Measurements from ENCODE around the gene ZNF284. TPM values are rescaled to one million over a fixed set of nuclear protein-coding genes. Genes with fewer than 3 reads are reported as not detected.
"Not testable (repeated sequence)": the region's sequence is repeated elsewhere in the genome, so short reads cannot be mapped to it uniquely, and the experiment has no call there.

ZNF284 gene
- total RNA-seq, 1 donor = 1.3 TPM

DNA sequence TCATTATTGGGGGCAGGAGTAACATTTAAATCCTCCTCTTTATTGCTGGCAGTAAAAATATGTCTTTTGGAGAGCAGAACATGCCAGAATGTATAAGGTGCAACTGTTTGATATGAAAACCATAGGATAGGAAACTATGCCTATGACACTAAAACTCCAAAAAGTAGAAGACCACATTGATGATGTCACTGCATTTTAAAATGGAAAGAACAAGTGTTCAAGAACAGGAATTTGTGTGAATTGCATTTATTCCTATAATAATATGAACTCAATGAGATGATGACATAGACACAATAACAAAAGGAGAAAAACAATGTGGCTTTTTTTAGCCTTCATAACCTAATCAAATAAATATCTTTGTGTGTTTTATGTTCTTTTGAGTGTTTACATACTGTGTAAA, 37.5 kb downstream of the ZNF284 start:
- no peak for DNase-seq (ENCODE audit: low read depth in 2 of 3, low spot score in 2 of 3)

GRCh38 chr19:44111910-44112463, 40.0 kb downstream of the ZNF284 start:
- peak in 2 of 3 donors; percentile 48 to 64 for DNase-seq (ENCODE audit: low read depth in 2 of 3, low spot score in 2 of 3)

DNA sequence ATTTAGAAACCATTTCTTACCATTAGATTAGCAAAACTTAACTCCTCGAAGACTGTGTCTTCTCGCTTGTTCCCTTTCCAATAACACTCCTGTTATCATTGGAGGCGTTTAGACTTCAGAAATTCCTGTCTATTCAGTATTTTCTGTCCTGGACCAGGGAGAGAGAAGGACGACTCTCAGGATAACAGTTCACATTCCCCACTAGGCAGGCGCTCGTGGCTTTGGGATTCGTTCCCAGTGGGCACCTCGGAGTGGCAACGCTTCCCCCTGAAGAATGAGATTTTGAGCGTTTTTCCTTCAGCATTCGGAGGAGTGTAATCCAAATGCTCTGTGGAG, 40.8 kb downstream of the ZNF284 start:
- peak in 1 of 3 donors; percentile 0 for DNase-seq (ENCODE audit: low read depth in 2 of 3, low spot score in 2 of 3)

GRCh38 chr19:44113138-44113783, 41.3 kb downstream of the ZNF284 start, which contains the start of gene ZNF225:
Gene ZNF225, plus strand, starts transcription at chr19:44113399. Its CDS starts 2,429 bp downstream, at chr19:44115828.
- DNase-seq (ENCODE audit: low read depth in 2 of 3, low spot score in 2 of 3) = peak; percentile 53 to 95 (median 94)

DNA sequence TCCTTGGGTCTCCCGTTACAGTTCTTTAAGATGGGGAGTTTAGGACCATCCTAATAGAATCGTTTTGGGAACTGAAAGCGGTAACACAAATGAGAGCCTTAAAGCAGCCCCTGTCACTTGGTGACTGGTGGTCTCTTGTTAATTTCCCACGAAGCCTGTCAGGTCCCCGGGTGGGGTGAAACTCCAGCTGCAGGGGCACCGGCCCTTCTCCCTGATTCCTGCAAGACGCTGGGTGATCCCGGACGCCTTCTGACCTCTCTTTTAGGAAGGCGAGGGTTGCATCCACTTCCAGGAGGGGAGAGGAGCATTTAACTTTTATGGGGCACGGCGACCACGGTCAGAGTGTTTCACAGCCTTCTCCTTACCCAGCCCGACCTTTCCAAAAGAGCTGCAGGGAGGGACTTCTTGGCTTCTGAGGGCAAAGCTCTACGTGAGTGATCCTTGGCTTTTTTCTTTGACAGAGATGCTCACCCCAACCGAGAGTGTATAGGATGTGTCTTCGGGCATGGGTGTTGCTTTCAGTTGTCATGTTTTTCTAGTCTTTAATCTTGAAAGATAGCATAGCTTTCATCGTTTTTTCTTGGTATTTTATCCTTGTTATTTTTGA, 41.9 kb downstream of the ZNF284 start:
- DNase-seq (ENCODE audit: low read depth in 2 of 3, low spot score in 2 of 3) = no peak

DNA sequence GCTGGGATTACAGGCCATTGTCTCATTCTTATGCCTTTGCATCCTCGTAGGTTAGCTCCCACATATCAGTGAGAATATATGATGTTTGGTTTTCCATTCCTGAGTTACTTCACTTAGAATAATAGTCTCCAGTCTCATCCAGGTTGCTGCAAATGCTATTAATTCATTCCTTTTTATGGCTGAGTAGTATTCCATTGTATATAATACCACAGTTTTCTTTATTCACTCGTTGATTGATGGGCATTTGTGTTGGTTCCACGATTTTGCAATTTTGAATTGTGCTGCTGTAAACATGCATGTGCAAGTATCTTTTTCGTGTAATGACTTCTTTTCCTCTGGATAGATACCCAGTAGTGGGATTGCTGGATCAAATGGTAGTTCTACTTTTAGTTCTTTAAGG, 49.2 kb downstream of the ZNF284 start:
- DNase-seq (ENCODE audit: low read depth in 2 of 3, low spot score in 2 of 3) = not testable (repeated sequence)

DNA sequence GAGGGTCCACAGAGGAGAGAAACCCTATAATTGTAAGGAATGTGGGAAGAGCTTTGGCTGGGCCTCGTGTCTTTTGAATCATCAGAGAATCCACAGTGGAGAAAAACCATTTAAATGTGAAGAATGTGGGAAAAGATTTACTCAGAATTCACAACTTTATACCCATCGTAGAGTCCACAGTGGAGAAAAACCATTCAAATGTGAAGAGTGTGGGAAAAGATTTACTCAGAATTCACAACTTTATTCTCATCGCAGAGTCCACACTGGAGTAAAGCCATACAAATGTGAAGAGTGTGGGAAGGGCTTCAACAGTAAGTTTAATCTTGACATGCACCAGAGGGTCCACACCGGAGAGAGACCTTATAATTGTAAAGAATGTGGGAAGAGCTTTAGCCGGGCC, 60.0 kb downstream of the ZNF284 start:
- no peak for DNase-seq (ENCODE audit: low read depth in 2 of 3, low spot score in 2 of 3)

Small RNA genes within 50 kb of the gene (small RNA-seq; reads per million reads assigned to genes)
- not detected for gene RNU6-902P

Other genes starting within 250 kb of the ZNF284 start
- 5.7 TPM for gene ZNF283, start 244.8 kb upstream of the ZNF284 start, total RNA-seq
- 2.7 TPM for gene ZNF404, start 188.2 kb upstream of the ZNF284 start, total RNA-seq
- gene ZNF45, start 136.9 kb upstream of the ZNF284 start, total RNA-seq = 12.9 TPM
- 3.8 TPM for gene ZNF221, start 120.9 kb upstream of the ZNF284 start, total RNA-seq
- gene ZNF155, start 88.0 kb upstream of the ZNF284 start, total RNA-seq = 2.2 TPM
- 2.4 TPM for gene ZNF230, start 69.2 kb upstream of the ZNF284 start, total RNA-seq
- 2.7 TPM for gene ZNF222, start 46.8 kb upstream of the ZNF284 start, total RNA-seq
- 3.0 TPM for gene ZNF223, start 20.1 kb upstream of the ZNF284 start, total RNA-seq
- gene ZNF224, start 22.2 kb downstream of the ZNF284 start, total RNA-seq = 16.7 TPM
- gene ZNF225, start 41.2 kb downstream of the ZNF284 start, total RNA-seq = 1.9 TPM
- gene ZNF234, start 69.4 kb downstream of the ZNF284 start, total RNA-seq = 4.6 TPM
- 8.1 TPM for gene ZNF226, start 92.9 kb downstream of the ZNF284 start, total RNA-seq
- gene ZNF227, start 140.4 kb downstream of the ZNF284 start, total RNA-seq = 11.3 TPM
- gene ZNF233, start 187.7 kb downstream of the ZNF284 start, total RNA-seq = 1.3 TPM
- gene ZNF235, start 232.9 kb downstream of the ZNF284 start, total RNA-seq = 4.3 TPM

Data from hematopoietic multipotent progenitor cell (in vitro differentiated cells).